IMR-90 (cell line): ENCODE data around the gene FBXL20.

Experiments
- CEBPB ChIP-seq: IDR thresholded peaks from 2 replicates; pipeline ENCODE4 v1.6.1; 2012; ENCODE audit warnings: low read depth, low read length, improper control_type of control experiment
- FOS ChIP-seq: fragments of 150-350 bp; IDR thresholded peaks from 2 replicates; pipeline ENCODE4 v1.6.1; 2016; ENCODE audit warnings: low read depth, low read length
- POLR2A ChIP-seq: IDR thresholded peaks from 2 replicates; pipeline ENCODE4 v1.6.1; 2012; ENCODE audit warnings: mild to moderate bottlenecking, low read depth, low read length
- RFX5 ChIP-seq: IDR thresholded peaks from 2 replicates; pipeline ENCODE4 v1.8.0; 2012; ENCODE audit warnings: low read depth, mild to moderate bottlenecking, low read length, moderate library complexity
- TF ChIP-seq, protein P1 (sequence below): conservative IDR thresholded peaks from 2 replicates; pipeline ENCODE4 v1.5.1; 2012; ENCODE audit warnings: mild to moderate bottlenecking, low read depth, low read length, improper control_type of control experiment

- TF ChIP-seq, protein P1, sequence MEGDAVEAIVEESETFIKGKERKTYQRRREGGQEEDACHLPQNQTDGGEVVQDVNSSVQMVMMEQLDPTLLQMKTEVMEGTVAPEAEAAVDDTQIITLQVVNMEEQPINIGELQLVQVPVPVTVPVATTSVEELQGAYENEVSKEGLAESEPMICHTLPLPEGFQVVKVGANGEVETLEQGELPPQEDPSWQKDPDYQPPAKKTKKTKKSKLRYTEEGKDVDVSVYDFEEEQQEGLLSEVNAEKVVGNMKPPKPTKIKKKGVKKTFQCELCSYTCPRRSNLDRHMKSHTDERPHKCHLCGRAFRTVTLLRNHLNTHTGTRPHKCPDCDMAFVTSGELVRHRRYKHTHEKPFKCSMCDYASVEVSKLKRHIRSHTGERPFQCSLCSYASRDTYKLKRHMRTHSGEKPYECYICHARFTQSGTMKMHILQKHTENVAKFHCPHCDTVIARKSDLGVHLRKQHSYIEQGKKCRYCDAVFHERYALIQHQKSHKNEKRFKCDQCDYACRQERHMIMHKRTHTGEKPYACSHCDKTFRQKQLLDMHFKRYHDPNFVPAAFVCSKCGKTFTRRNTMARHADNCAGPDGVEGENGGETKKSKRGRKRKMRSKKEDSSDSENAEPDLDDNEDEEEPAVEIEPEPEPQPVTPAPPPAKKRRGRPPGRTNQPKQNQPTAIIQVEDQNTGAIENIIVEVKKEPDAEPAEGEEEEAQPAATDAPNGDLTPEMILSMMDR, result no peak
- TF ChIP-seq CEBPB (no peak), POLR2A (no peak), RFX5 (no peak), FOS (no peak)
Observed at GRCh38 chr17:39447561-39447960, 46.1 kb upstream of the FBXL20 start.
